ENCODE measurements around the gene ANKRD2.

Gene ANKRD2

DNA sequence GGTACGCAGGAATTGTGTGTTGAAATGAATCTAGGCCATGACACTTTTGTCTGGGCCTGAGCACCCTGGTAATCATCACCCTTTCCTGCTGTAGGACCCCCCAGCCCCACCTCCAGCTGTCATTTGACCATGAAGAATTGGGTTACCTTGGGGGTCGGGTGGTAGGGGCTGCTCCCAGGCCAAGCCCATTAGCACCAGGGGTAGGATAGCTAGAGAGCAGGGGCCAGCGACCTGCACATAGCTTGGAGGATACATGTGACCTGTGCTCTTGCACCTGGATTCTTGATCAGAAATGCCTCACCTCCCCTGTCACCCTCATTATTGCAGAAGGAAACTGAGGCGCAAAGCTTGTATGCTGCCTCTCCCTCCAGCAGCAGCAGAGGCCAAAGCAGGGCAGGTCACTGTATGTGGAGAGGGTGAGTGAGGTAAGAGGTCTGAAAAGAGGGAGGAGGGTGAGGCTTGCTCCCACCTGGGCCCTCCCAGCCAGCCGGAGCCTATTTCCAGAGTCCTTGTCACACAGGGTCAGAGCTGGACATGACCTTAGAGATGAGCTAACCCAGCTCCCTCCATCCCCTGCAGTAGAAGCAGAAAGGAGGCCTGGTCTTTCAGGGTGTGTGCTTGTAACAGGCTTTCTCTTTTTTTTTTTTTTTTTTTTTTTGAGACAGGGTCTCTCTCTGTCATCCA, 35.3 kb upstream of the ANKRD2 start:
- Histone ChIP-seq H3K9ac (ENCODE audit: low read depth, low read length) (no peak overlapping the region), H4K20me1 (ENCODE audit: insufficient read depth, low read length) (no peaks in the 10 kb centered on the region; the same call in 1 of the 2 replicates), H3K79me2 (ENCODE audit: insufficient read depth, low read length) (no peaks in the 10 kb centered on the region), H3K9me3 (ENCODE audit: insufficient read depth, low read length, severe bottlenecking) (no peaks in the 10 kb centered on the region), H3K4me3 (ENCODE audit: low read depth in 1 of 2, low read length in 2 of 2) (no peak overlapping the region), H3K36me3 (ENCODE audit: insufficient read depth, low read length) (no peaks in the 10 kb centered on the region), H3K4me2 (ENCODE audit: insufficient read depth, low read length) (no peak overlapping the region), H2AFZ (ENCODE audit: low read depth, low read length) (no peak overlapping the region), H3K4me1 (ENCODE audit: insufficient read depth, low read length) (no peaks in the 10 kb centered on the region), H3K27me3 (ENCODE audit: insufficient read depth, low read length, poor library complexity) (no peaks in the 10 kb centered on the region), H3K27ac (ENCODE audit: low read length) (no peak overlapping the region)
- no peak for TF ChIP-seq EZH2 (IDR thresholded peaks at IDR 0.05; ENCODE audit: borderline replicate concordance, low read depth, low read length, severe bottlenecking)
- TF ChIP-seq, protein P1, sequence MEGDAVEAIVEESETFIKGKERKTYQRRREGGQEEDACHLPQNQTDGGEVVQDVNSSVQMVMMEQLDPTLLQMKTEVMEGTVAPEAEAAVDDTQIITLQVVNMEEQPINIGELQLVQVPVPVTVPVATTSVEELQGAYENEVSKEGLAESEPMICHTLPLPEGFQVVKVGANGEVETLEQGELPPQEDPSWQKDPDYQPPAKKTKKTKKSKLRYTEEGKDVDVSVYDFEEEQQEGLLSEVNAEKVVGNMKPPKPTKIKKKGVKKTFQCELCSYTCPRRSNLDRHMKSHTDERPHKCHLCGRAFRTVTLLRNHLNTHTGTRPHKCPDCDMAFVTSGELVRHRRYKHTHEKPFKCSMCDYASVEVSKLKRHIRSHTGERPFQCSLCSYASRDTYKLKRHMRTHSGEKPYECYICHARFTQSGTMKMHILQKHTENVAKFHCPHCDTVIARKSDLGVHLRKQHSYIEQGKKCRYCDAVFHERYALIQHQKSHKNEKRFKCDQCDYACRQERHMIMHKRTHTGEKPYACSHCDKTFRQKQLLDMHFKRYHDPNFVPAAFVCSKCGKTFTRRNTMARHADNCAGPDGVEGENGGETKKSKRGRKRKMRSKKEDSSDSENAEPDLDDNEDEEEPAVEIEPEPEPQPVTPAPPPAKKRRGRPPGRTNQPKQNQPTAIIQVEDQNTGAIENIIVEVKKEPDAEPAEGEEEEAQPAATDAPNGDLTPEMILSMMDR (IDR thresholded peaks at IDR 0.05; ENCODE audit: borderline replicate concordance, extremely low read depth, low read length, poor library complexity, severe bottlenecking): no peak
- DNase-seq (no peak), ATAC-seq (ENCODE audit: insufficient read depth, low read depth) (no peak)

DNA sequence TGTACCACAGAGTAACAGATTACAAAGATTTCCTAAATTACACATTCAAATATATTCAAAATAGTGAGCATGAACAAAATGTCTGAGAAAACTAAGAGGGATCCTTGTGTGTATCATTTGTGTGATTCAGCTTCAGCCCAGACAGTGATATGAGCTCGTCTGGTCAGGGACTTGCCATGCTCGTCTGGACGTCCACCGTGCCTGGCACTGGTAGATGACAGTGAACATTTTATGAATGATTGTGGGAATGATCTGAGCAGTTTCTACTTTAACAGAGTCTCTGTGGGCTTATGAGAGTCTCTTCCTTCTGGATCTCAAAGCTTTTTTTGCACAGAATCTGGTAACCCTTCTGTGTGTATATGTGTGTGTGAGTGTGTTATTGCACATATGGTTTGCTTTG, 34.2 kb upstream of the ANKRD2 start:
- no peak overlapping the region for H3K4me2 ChIP-seq (ENCODE audit: insufficient read depth, low read length)
- no peak overlapping the region for H3K27ac ChIP-seq (ENCODE audit: low read length)
- H3K9me3 ChIP-seq (ENCODE audit: insufficient read depth, low read length, severe bottlenecking): no peaks in the 10 kb centered on the region
- H3K4me3 ChIP-seq (ENCODE audit: low read depth in 1 of 2, low read length in 2 of 2): no peak overlapping the region
- no peaks in the 10 kb centered on the region for H3K27me3 ChIP-seq (ENCODE audit: insufficient read depth, low read length, poor library complexity)
- no peak overlapping the region for H3K9ac ChIP-seq (ENCODE audit: low read depth, low read length)
- ATAC-seq (ENCODE audit: insufficient read depth, low read depth): no peak
- no peaks in the 10 kb centered on the region for H3K4me1 ChIP-seq (ENCODE audit: insufficient read depth, low read length)
- H3K36me3 ChIP-seq (ENCODE audit: insufficient read depth, low read length): no peaks in the 10 kb centered on the region
- no peak overlapping the region for H2AFZ ChIP-seq (ENCODE audit: low read depth, low read length)
- no peaks in the 10 kb centered on the region; the same call in 1 of the 2 replicates for H4K20me1 ChIP-seq (ENCODE audit: insufficient read depth, low read length)
- no peak for TF ChIP-seq EZH2 (IDR thresholded peaks at IDR 0.05; ENCODE audit: borderline replicate concordance, low read depth, low read length, severe bottlenecking)
- TF ChIP-seq, protein P1 (IDR thresholded peaks at IDR 0.05; ENCODE audit: borderline replicate concordance, extremely low read depth, low read length, poor library complexity, severe bottlenecking): no peak
- no peaks in the 10 kb centered on the region for H3K79me2 ChIP-seq (ENCODE audit: insufficient read depth, low read length)
- DNase-seq: no peak

DNA sequence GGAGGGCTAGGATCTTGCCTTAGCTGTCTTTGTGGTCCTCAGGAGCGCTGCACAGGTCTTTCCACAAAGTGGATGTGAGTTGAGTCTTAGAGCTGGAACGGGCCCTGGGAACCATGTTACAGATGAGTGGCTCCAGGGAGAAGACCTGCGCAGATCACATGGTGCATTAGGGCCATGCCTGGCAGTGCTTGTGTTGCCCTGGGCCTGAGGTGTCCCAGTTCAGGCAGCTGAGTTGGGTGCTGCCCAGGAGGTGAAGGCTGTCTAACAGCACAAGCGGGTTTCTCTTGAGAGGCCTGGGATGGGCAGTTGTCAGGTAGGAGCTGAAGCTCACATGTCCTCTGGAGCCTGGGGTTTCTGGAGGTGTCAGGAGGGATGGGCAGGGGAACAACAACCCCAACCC, 33.7 kb upstream of the ANKRD2 start:
- ATAC-seq (ENCODE audit: insufficient read depth, low read depth): no peak
- Histone ChIP-seq H3K4me1 (ENCODE audit: insufficient read depth, low read length) (no peaks in the 10 kb centered on the region), H3K36me3 (ENCODE audit: insufficient read depth, low read length) (no peaks in the 10 kb centered on the region), H3K27ac (ENCODE audit: low read length) (no peak overlapping the region), H4K20me1 (ENCODE audit: insufficient read depth, low read length) (no peaks in the 10 kb centered on the region; the same call in 1 of the 2 replicates), H3K27me3 (ENCODE audit: insufficient read depth, low read length, poor library complexity) (no peaks in the 10 kb centered on the region), H2AFZ (ENCODE audit: low read depth, low read length) (no peak overlapping the region), H3K4me3 (ENCODE audit: low read depth in 1 of 2, low read length in 2 of 2) (no peak overlapping the region), H3K4me2 (ENCODE audit: insufficient read depth, low read length) (no peak overlapping the region), H3K9me3 (ENCODE audit: insufficient read depth, low read length, severe bottlenecking) (no peaks in the 10 kb centered on the region), H3K79me2 (ENCODE audit: insufficient read depth, low read length) (no peaks in the 10 kb centered on the region), H3K9ac (ENCODE audit: low read depth, low read length) (no peak overlapping the region)
- DNase-seq: no peak
- TF ChIP-seq, protein P1 (IDR thresholded peaks at IDR 0.05; ENCODE audit: borderline replicate concordance, extremely low read depth, low read length, poor library complexity, severe bottlenecking): no peak
- no peak for TF ChIP-seq EZH2 (IDR thresholded peaks at IDR 0.05; ENCODE audit: borderline replicate concordance, low read depth, low read length, severe bottlenecking)

All from DND-41 (cell line).